Hepatocyte (in vitro differentiated cells): ENCODE results near the gene MFGE8. TPM values are rescaled to one million over a fixed set of nuclear protein-coding genes. Genes with fewer than 3 reads are reported as not detected.

Experiments used
- DNase-seq: peaks from one replicate; pipeline ENCODE4 v3.0.0-alpha.2; 2016; ENCODE audit warnings: low spot score
- H2AFZ ChIP-seq: fragments of 200-600 bp; sonication (generic); 2 replicates; pipeline ENCODE4 v1.6.0; 2016; ENCODE audit warnings: antibody characterized with exemption, mild to moderate bottlenecking
- H3K27ac ChIP-seq: fragments of 200-600 bp; sonication (generic); 2 replicates; pipeline ENCODE4 v1.5.1; 2016; ENCODE audit warnings: mild to moderate bottlenecking
- H3K27me3 ChIP-seq: fragments of 200-600 bp; sonication (generic); 2 replicates; pipeline ENCODE4 v1.6.1; 2016
- H3K36me3 ChIP-seq: fragments of 200-600 bp; sonication (generic); replicated peaks from 2 replicates; pipeline ENCODE4 v1.5.1; 2016; ENCODE audit warnings: low read depth; ENCODE audit not compliant: insufficient read depth
- H3K4me1 ChIP-seq: fragments of 200-600 bp; sonication (generic); 2 replicates; pipeline ENCODE4 v1.5.1; 2016; ENCODE audit warnings: mild to moderate bottlenecking, moderate library complexity; ENCODE audit not compliant: insufficient read depth
- H3K4me2 ChIP-seq: fragments of 200-600 bp; sonication (generic); 2 replicates; pipeline ENCODE4 v1.6.0; 2016
- H3K4me3 ChIP-seq: fragments of 200-600 bp; sonication (generic); 2 replicates; pipeline ENCODE4 v1.5.1; 2016; ENCODE audit warnings: mild to moderate bottlenecking
- H3K79me2 ChIP-seq: fragments of 200-600 bp; sonication (generic); 2 replicates; pipeline ENCODE4 v1.6.0; 2017; ENCODE audit warnings: mild to moderate bottlenecking
- H3K9me2 ChIP-seq: fragments of 200-600 bp; sonication (generic); replicated peaks from 2 replicates; pipeline ENCODE4 v1.6.0; 2017; ENCODE audit warnings: mild to moderate bottlenecking; ENCODE audit not compliant: insufficient read depth
- H3K9me3 ChIP-seq: fragments of 200-600 bp; sonication (generic); 2 replicates; pipeline ENCODE4 v1.5.1; 2016; ENCODE audit warnings: low read depth, mild to moderate bottlenecking
- H4K20me1 ChIP-seq: fragments of 200-600 bp; sonication (generic); 2 replicates; pipeline ENCODE4 v1.6.0; 2016; ENCODE audit warnings: mild to moderate bottlenecking; ENCODE audit not compliant: insufficient read depth, poor library complexity, severe bottlenecking
- CTCF ChIP-seq: fragments of 200-600 bp; sonication (generic); IDR thresholded peaks from 2 replicates; pipeline ENCODE4 v1.5.1; 2016; ENCODE audit warnings: antibody characterized with exemption, mild to moderate bottlenecking; ENCODE audit not compliant: poor library complexity
- EZH2 ChIP-seq: fragments of 200-600 bp; sonication (generic); IDR thresholded peaks from 2 replicates; pipeline ENCODE4 v1.6.1; 2016; ENCODE audit warnings: antibody characterized with exemption, mild to moderate bottlenecking, borderline replicate concordance
- EZH2phosphoT487 ChIP-seq: fragments of 200-600 bp; sonication (generic); IDR thresholded peaks from one replicate; pipeline ENCODE4 v1.6.1; 2018; ENCODE audit warnings: antibody characterized with exemption, mild to moderate bottlenecking, low read depth, moderate library complexity; ENCODE audit not compliant: unreplicated experiment, severe bottlenecking
- WGBS: methylation state at CpG from one replicate; pipeline ENCODE4 v1.1.6; 2016; ENCODE audit warnings: low lambda C conversion rate; ENCODE audit errors: missing lambda C conversion rate; 5-methylcytosine and 5-hydroxymethylcytosine counted together
- polyA plus RNA-seq: library from polyadenylated mRNA; unstranded; fragments of >200 nt; fragmentation: Nextera tagmentation; extraction: Ambion mirVana; gene quantifications from 2 replicates; pipeline ENCODE4 v1.2.1, GENCODE V29; 2016
- total RNA-seq: library from RNA; depleted of rRNA; stranded (reverse); fragments of >200 nt; gene quantifications from 2 replicates; pipeline ENCODE4 v1.2.3, GENCODE V29; 2014

The MFGE8 gene
- total and polyA plus RNA-seq, 2 experiments from 2014 or later, result 471 to 569 TPM

- no peak for DNase-seq
- Histone ChIP-seq H3K4me2 (no peak overlapping the region), H3K4me3 (no peak overlapping the region), H3K9me2 (no peaks in the 10 kb centered on the region), H3K9me3 (no peaks in the 10 kb centered on the region), H3K27ac (no peak overlapping the region), H3K36me3 (no peaks in the 10 kb centered on the region), H4K20me1 (no peaks in the 10 kb centered on the region), H2AFZ (no peak overlapping the region), H3K27me3 (no peaks in the 10 kb centered on the region), H3K4me1 (no peaks in the 10 kb centered on the region), H3K79me2 (no peaks in the 10 kb centered on the region)
- TF ChIP-seq EZH2phosphoT487 (no peak), CTCF (no peak), EZH2 (no peak)
- 96% methylated on average over 31 of the region's 31 CpGs for WGBS
These were observed 32.0 kb downstream of the MFGE8 start for GRCh38 chr15:88880944-88881740.

- DNase-seq, result peak; percentile 69
- no peaks in the 10 kb centered on the region for H3K4me1 ChIP-seq
- no peaks in the 10 kb centered on the region for H3K79me2 ChIP-seq
- no peak overlapping the region for H3K4me2 ChIP-seq
- H2AFZ ChIP-seq, result no peak overlapping the region
- H3K9me3 ChIP-seq, result no peaks in the 10 kb centered on the region
- H3K27me3 ChIP-seq, result no peaks in the 10 kb centered on the region
- no peaks in the 10 kb centered on the region for H3K36me3 ChIP-seq
- TF ChIP-seq EZH2phosphoT487, result no peak
- TF ChIP-seq EZH2, result no peak
- TF ChIP-seq CTCF, result peak; percentile 54
- H4K20me1 ChIP-seq, result no peaks in the 10 kb centered on the region
- WGBS, result 69% methylated on average over 17 of the region's 18 CpGs
- H3K4me3 ChIP-seq, result no peak overlapping the region
- no peaks in the 10 kb centered on the region for H3K9me2 ChIP-seq
- H3K27ac ChIP-seq, result no peak overlapping the region
These were observed 34.4 kb downstream of the MFGE8 start for GRCh38 chr15:88878720-88879184.

- DNase-seq, result no peak
- no peaks in the 10 kb centered on the region for H3K27me3 ChIP-seq
- H3K9me2 ChIP-seq, result no peaks in the 10 kb centered on the region
- no peaks in the 10 kb centered on the region for H3K4me1 ChIP-seq
- 96% methylated on average over 21 of the region's 22 CpGs for WGBS
- H3K79me2 ChIP-seq, result no peaks in the 10 kb centered on the region
- no peak overlapping the region for H2AFZ ChIP-seq
- TF ChIP-seq EZH2 (no peak), CTCF (no peak), EZH2phosphoT487 (no peak)
- H3K4me2 ChIP-seq, result no peak overlapping the region
- no peak overlapping the region for H3K27ac ChIP-seq
- no peaks in the 10 kb centered on the region for H4K20me1 ChIP-seq
- H3K36me3 ChIP-seq, result no peaks in the 10 kb centered on the region
- no peaks in the 10 kb centered on the region for H3K9me3 ChIP-seq
- no peak overlapping the region for H3K4me3 ChIP-seq
These were observed 35.3 kb downstream of the MFGE8 start for GRCh38 chr15:88877906-88878305.
